ENCODE data around the gene ARFGAP1. TPM values are rescaled to one million over a fixed set of nuclear protein-coding genes. Genes with fewer than 3 reads are reported as not detected.

ARFGAP1 gene
- polyA plus RNA-seq, 1 experiment: 76.5 TPM

DNA sequence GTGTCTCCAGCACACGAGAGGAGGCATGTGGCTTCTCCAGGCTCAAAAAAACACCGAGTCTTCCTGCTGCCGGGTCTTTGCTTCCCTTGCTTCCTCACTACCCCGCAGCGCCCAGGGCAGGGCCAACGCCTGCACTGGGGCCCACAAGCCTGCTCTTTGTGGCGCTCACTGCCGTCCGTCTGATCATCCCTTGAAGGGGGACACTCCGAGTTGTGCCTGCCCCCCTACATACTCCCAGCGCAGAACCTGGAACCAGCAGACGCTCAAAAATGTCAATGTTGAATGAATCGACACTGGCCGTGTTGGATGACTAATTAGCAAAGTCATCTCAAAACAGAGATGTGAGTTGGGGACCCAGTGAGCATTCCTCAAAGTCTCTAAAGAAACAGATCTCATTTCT, 8.1 kb upstream of the ARFGAP1 start:
- Histone ChIP-seq H3K4me3 (ENCODE audit: low read depth, low read length) (no peak overlapping the region), H3K27me3 (ENCODE audit: control insufficient read depth, insufficient read depth, low read length) (peaks cover 42% of the 10 kb centered on the region), H3K36me3 (ENCODE audit: control insufficient read depth, insufficient read depth, low read length) (no peaks in the 10 kb centered on the region)
- CTCF ChIA-PET: interaction anchor here (2.9 kb wide), 1 partner anchor 40 kb away, joined by 9 read pairs; no protein-coding TSS in a partner anchor
- TF ChIP-seq, protein P1, sequence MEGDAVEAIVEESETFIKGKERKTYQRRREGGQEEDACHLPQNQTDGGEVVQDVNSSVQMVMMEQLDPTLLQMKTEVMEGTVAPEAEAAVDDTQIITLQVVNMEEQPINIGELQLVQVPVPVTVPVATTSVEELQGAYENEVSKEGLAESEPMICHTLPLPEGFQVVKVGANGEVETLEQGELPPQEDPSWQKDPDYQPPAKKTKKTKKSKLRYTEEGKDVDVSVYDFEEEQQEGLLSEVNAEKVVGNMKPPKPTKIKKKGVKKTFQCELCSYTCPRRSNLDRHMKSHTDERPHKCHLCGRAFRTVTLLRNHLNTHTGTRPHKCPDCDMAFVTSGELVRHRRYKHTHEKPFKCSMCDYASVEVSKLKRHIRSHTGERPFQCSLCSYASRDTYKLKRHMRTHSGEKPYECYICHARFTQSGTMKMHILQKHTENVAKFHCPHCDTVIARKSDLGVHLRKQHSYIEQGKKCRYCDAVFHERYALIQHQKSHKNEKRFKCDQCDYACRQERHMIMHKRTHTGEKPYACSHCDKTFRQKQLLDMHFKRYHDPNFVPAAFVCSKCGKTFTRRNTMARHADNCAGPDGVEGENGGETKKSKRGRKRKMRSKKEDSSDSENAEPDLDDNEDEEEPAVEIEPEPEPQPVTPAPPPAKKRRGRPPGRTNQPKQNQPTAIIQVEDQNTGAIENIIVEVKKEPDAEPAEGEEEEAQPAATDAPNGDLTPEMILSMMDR (IDR thresholded peaks at IDR 0.05; ENCODE audit: insufficient read depth, low read depth, low read length): no peak
- POLR2A ChIA-PET: no interaction called here
- DNase-seq (ENCODE audit: low read depth): no peak

GRCh38 chr20:63265891-63266515, 6.6 kb upstream of the ARFGAP1 start:
- ChIA-PET CTCF (interaction anchor here (1.0 to 1.5 kb wide), 4 partner anchors 14 to 116 kb away, joined by 3 to 9 read pairs (median 4); no protein-coding TSS in a partner anchor), POLR2A (interaction anchor here (0.6 kb wide), 1 partner anchor 9 kb away, joined by 3 read pairs; no protein-coding TSS in a partner anchor)
- Histone ChIP-seq H3K4me3 (ENCODE audit: low read depth, low read length) (no peak overlapping the region), H3K27me3 (ENCODE audit: control insufficient read depth, insufficient read depth, low read length) (peaks cover 33% of the 10 kb centered on the region), H3K36me3 (ENCODE audit: control insufficient read depth, insufficient read depth, low read length) (peaks cover 3% of the 10 kb centered on the region)
- no peak for DNase-seq (ENCODE audit: low read depth)
- TF ChIP-seq, protein P1 (IDR thresholded peaks at IDR 0.05; ENCODE audit: insufficient read depth, low read depth, low read length): no peak

GRCh38 chr20:63267691-63268090, 4.9 kb upstream of the ARFGAP1 start:
- no peak for DNase-seq (ENCODE audit: low read depth)
- TF ChIP-seq, protein P1 (IDR thresholded peaks at IDR 0.05; ENCODE audit: insufficient read depth, low read depth, low read length): no peak
- Histone ChIP-seq H3K4me3 (ENCODE audit: low read depth, low read length) (no peak overlapping the region), H3K27me3 (ENCODE audit: control insufficient read depth, insufficient read depth, low read length) (peaks cover 20% of the 10 kb centered on the region), H3K36me3 (ENCODE audit: control insufficient read depth, insufficient read depth, low read length) (peaks cover 3% of the 10 kb centered on the region)
- POLR2A ChIA-PET: no interaction called here
- CTCF ChIA-PET: no interaction called here

DNA sequence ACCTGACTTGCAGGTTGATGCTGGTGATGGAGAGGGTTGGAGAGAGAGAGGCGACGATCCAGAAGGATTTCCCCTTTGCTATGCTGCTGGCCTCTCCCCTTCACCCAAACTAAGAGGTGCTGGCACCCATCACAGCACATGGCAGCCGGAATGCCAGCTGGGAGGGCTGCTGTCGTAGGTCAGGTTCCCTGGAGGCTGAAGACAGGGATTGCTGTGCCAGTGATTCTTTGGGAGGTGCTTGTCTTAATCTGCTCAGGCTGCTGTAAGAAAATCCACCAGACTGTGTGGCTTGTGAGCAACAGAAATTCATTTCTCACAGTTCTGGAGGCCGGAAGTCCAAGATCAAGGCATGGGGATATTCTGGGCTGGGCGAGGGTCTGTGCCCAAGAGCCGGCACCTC, 4.4 kb upstream of the ARFGAP1 start:
- Histone ChIP-seq H3K36me3 (ENCODE audit: control insufficient read depth, insufficient read depth, low read length) (peaks cover 3% of the 10 kb centered on the region), H3K27me3 (ENCODE audit: control insufficient read depth, insufficient read depth, low read length) (peaks cover 15% of the 10 kb centered on the region), H3K4me3 (ENCODE audit: low read depth, low read length) (no peak overlapping the region)
- DNase-seq (ENCODE audit: low read depth): no peak
- ChIA-PET CTCF (interaction anchor here (1.1 kb wide), 1 partner anchor 29 kb away, joined by 3 read pairs; no protein-coding TSS in a partner anchor), POLR2A (no interaction called here)
- TF ChIP-seq, protein P1 (IDR thresholded peaks at IDR 0.05; ENCODE audit: insufficient read depth, low read depth, low read length): no peak

DNA sequence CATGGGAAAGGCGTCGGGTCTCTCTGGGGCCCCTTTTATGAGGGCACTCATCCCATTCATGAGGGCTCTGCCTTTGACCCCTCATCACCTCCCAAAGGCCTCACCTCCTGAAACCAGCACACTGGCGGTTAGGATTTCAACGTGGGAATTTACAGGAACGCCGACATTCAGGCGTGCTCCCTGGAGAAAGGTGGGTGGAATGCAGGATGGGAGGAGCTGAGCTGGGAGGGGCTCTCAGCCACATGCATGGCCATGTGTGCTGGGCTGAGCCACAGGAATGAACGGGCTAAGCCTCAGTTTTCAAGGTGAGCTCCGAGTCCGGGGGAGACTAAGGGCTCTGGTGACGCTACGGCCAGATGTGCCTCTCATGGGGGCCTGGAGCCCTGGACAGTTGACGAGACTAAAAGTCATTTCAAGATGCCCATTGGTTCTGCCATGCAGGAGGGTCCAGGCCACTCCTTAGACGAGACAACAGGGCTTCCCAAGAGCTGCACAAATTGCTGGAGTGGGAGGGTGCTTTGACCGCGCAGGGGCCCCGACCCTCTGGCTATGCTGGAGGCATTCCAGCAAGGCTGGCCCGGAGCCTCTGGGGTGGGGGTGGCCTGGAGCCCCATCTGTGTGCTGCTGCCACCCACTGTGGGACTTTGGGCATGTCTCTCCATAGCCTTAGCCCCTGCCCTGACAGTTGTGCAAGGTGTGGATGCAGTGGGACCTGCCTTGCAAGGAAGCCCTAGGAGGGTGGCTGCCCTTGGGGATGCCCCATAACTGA, 3.8 kb upstream of the ARFGAP1 start:
- DNase-seq (ENCODE audit: low read depth): no peak
- Histone ChIP-seq H3K4me3 (ENCODE audit: low read depth, low read length) (no peak overlapping the region), H3K27me3 (ENCODE audit: control insufficient read depth, insufficient read depth, low read length) (peaks cover 14% of the 10 kb centered on the region), H3K36me3 (ENCODE audit: control insufficient read depth, insufficient read depth, low read length) (peaks cover 3% of the 10 kb centered on the region)
- TF ChIP-seq, protein P1 (IDR thresholded peaks at IDR 0.05; ENCODE audit: insufficient read depth, low read depth, low read length): no peak
- ChIA-PET CTCF (interaction anchor here (0.6 to 1.2 kb wide), 5 partner anchors 8 to 46 kb away, joined by 3 to 4 read pairs (median 3); no protein-coding TSS in a partner anchor), POLR2A (no interaction called here)

Data from BJ (cell line).